Calu3 (cell line): ENCODE data around the gene ZNF444. TPM values are rescaled to one million over a fixed set of nuclear protein-coding genes. Genes with fewer than 3 reads are reported as not detected.
A peak's percentile ranks its signal among the peaks of the same experiment; 100 is the strongest.

Experiments used
- BruUV-seq: library from RNA; stranded (reverse); fragments of 400-500 nt; replicated peaks from 2 replicates; lab custom pipeline; 2021; lab: Mats Ljungman, UMichigan
- CTCF ChIA-PET: fragments of 300-600 bp; sonication (Branson Sonifier 250); formaldehyde crosslinking; loops from one replicate; lab custom pipeline; 2022; ENCODE audit warnings: antibody characterized with exemption; lab: Charles Lee
- DNase-seq: peaks from one replicate; pipeline ENCODE4 v3.0.0; 2022
- H3K27ac Mint-ChIP-seq: one replicate; pipeline ENCODE4 v1.8.0; 2022; ENCODE audit warnings: mixed read lengths; ENCODE audit not compliant: unreplicated experiment
- H3K27me3 Mint-ChIP-seq: one replicate; pipeline ENCODE4 v1.8.0; 2022; ENCODE audit warnings: mixed read lengths; ENCODE audit not compliant: unreplicated experiment
- H3K36me3 Mint-ChIP-seq: one replicate; pipeline ENCODE4 v1.8.0; 2022; ENCODE audit warnings: mild to moderate bottlenecking, moderate library complexity, mixed read lengths; ENCODE audit not compliant: insufficient read depth, unreplicated experiment
- H3K4me1 Mint-ChIP-seq: one replicate; pipeline ENCODE4 v1.8.0; 2022; ENCODE audit warnings: mild to moderate bottlenecking, low read depth, mixed read lengths; ENCODE audit not compliant: unreplicated experiment
- H3K4me3 Mint-ChIP-seq: one replicate; pipeline ENCODE4 v1.8.0; 2022; ENCODE audit warnings: mild to moderate bottlenecking, low read depth, moderate library complexity, mixed read lengths; ENCODE audit not compliant: unreplicated experiment
- H3K9me3 Mint-ChIP-seq: one replicate; pipeline ENCODE4 v1.8.0; 2022; ENCODE audit warnings: low read depth, mixed read lengths; ENCODE audit not compliant: unreplicated experiment
- intact Hi-C: fragments of 100-400 bp; cut with micrococcal nuclease; formaldehyde crosslinking; loops from one replicate; pipeline ENCODE4 v1.10.0; 2022; ENCODE audit not compliant: unreplicated experiment
- total RNA-seq: library from RNA; stranded (reverse); gene quantifications from 2 replicates; pipeline ENCODE4 v1.2.3, GENCODE V29; 2022
- TF ChIP-seq, protein P1 (sequence below): fragments of 200-600 bp; IDR thresholded peaks from one replicate; pipeline ENCODE4 v1.8.0; 2022; ENCODE audit warnings: antibody characterized with exemption; ENCODE audit not compliant: unreplicated experiment

Gene ZNF444
- total RNA-seq, 1 experiment from 2014 or later = 78.6 TPM

DNA sequence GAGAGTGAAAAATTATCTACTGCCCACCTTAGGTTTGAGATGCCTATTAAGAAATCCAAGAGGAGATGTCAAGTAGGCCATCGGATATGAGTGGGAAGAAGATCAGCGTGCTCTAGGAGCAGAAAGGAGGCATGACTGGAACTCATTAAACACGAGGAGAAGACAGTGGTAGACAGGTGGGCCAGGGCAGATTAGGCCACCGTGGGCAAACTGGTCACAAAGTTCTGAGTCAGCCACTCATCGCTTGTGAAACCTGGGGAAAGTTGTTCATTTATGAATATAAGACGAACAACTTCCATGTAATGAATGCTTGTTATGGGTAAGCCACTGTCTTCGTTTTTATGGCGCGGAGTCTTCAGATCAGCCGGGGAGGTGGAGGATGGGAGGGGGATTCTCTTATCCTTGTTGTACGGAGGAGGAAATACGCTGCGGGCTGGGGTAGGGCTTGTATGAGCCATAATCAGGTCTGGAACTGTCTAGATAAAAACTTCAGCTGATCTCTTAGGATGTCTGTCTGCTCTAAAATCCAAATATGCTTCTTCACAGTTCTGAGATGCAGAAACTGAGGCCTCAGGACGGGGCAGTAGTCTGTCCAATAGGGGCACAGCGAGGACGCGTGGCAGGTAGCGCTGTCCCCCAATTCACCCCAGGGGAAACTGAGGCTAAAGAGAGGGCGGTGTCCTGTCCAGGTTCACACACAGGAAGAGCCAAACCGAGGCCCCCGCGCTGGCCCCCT is 1.1 kb upstream of the ZNF444 start:
- intact Hi-C loops = loop anchor here (1.0 to 5.0 kb wide), 2 partner anchors 19 to 48 kb away; partner anchors contain the start of gene ZNF787
- BruUV-seq = TSS peak; percentile 88

DNA sequence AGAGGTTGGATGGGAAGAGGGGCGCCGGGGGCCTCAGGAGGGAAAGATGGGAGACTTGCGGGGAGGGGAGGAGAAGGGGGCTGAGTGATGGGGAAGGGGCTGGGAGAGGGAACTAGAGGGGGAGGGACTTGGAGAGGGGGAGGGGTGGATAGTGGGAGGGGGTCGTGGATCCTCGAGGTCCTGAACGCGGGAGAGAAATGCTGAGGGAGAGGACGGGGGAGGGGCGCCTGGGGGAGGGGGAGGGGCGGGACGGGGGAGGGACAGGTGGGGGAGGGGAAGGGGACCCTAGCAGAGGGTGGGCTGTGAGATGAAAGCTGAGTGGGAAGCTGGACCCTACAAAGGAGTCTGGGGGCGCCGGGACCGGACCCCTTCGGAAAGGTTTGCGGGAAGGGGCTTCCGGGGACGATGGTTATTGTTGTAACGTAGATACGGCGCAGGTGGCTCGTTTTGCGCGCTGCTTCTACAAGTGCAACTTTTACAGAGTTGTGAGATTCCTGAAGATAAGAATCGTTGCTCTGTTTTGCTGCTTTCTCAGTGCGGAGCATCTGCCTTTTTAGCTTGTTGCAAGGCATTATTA is 418 bp downstream of the ZNF444 start:
- DNase-seq = no peak
- H3K4me1 Mint-ChIP-seq = peaks cover 50% of the 10 kb centered on the region
- TF ChIP-seq, protein P1, sequence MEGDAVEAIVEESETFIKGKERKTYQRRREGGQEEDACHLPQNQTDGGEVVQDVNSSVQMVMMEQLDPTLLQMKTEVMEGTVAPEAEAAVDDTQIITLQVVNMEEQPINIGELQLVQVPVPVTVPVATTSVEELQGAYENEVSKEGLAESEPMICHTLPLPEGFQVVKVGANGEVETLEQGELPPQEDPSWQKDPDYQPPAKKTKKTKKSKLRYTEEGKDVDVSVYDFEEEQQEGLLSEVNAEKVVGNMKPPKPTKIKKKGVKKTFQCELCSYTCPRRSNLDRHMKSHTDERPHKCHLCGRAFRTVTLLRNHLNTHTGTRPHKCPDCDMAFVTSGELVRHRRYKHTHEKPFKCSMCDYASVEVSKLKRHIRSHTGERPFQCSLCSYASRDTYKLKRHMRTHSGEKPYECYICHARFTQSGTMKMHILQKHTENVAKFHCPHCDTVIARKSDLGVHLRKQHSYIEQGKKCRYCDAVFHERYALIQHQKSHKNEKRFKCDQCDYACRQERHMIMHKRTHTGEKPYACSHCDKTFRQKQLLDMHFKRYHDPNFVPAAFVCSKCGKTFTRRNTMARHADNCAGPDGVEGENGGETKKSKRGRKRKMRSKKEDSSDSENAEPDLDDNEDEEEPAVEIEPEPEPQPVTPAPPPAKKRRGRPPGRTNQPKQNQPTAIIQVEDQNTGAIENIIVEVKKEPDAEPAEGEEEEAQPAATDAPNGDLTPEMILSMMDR = no peak
- CTCF ChIA-PET = interaction anchor here (0.6 to 1.5 kb wide), 7 partner anchors 11 to 622 kb away, joined by 3 to 7 read pairs (median 5); no protein-coding TSS in a partner anchor
- intact Hi-C loops = loop anchor here (5.0 kb wide), 1 partner anchor 49 kb away; no protein-coding TSS in a partner anchor
- H3K9me3 Mint-ChIP-seq = no peaks in the 10 kb centered on the region
- H3K27ac Mint-ChIP-seq = peak overlapping the region; percentile 89
- H3K4me3 Mint-ChIP-seq = peak overlapping the region; percentile 67
- no peaks in the 10 kb centered on the region for H3K27me3 Mint-ChIP-seq
- peaks cover 44% of the 10 kb centered on the region for H3K36me3 Mint-ChIP-seq
- no TSS peak for BruUV-seq

More for the DNA sequence above, 1.1 kb upstream of the ZNF444 start:
- H3K27ac Mint-ChIP-seq = peak overlapping the region; percentile 66
- TF ChIP-seq, protein P1 = no peak
- H3K4me1 Mint-ChIP-seq = peaks cover 50% of the 10 kb centered on the region
- H3K4me3 Mint-ChIP-seq = peak overlapping the region; percentile 67
- no peak for DNase-seq
- no peaks in the 10 kb centered on the region for H3K9me3 Mint-ChIP-seq
- H3K36me3 Mint-ChIP-seq = peaks cover 40% of the 10 kb centered on the region
- no peaks in the 10 kb centered on the region for H3K27me3 Mint-ChIP-seq
- CTCF ChIA-PET = interaction anchor here (1.0 to 1.5 kb wide), 4 partner anchors 32 to 61 kb away, joined by 3 to 7 read pairs (median 6); no protein-coding TSS in a partner anchor

DNA sequence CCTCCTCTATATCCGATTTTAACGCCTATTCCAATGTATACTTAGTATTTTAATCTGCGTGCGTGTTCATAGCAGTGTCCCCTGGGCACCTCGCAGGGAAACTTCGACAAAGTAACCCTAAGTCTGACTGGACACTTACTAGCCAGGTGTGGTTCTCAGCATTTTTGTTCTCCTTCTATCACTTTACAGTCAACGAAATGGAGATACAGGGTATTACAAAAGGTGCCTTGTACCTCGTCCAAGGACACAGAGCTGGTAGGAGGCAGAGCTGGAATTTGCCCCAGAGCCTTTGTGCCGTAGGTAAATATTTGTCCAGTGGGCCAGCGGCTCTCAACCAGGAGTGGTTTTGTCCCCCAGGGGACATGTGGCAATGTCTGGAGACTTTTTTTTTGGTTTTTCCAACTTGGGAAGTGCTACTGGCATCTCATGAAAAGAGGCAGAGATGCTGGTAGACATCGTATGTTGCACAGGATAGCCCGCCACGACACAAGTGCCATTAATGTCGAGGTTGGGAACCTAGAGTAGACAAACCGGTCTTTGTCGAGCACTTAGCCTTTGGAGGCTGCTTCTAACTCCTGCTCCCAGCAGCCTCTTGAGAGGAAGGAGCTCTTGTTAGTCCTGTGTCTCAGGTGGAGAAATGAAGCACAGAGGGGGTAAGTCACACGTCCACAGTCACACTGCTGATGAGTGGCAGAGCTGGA is 1.1 kb downstream of the ZNF444 start:
- Mint-ChIP-seq H3K4me3 (peak overlapping the region; percentile 67), H3K27ac (peak overlapping the region; percentile 89), H3K27me3 (no peaks in the 10 kb centered on the region), H3K36me3 (peaks cover 50% of the 10 kb centered on the region), H3K4me1 (peaks cover 46% of the 10 kb centered on the region), H3K9me3 (no peaks in the 10 kb centered on the region)
- intact Hi-C loops = loop anchor here (1.0 to 5.0 kb wide), 2 partner anchors 37 to 50 kb away; no protein-coding TSS in a partner anchor
- TF ChIP-seq, protein P1 = no peak
- CTCF ChIA-PET = interaction anchor here (0.6 to 1.4 kb wide), 6 partner anchors 10 to 34 kb away, joined by 3 to 5 read pairs (median 4); partner anchors contain the start of gene ZNF787
- DNase-seq = peak; percentile 62
- TSS peak; percentile 53 for BruUV-seq

DNA sequence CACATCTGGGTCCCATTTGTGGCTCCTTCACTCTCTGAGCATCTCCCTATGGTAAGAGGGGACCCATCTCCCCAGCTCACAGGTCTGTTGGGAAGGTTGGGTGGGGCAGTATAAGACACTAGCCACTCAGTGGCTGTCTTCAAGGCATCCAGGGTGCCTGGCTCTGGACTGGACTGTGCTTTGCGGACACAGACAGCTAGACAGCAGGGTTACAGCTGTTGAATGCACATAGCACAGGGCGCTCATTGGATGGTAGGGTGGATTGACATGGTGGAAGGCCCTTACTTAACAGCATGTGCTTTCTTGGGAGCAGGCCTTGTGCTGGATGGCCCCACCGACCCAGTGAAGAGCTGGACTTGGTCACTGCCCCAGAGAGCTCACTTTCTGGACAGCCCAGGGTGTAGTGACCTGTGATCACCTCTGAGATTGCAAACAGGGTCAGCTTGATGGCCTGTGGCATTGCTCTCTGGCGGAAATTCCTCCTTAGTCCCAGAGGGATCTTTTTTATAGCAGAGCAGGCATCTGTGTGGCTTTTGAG is 1.9 kb downstream of the ZNF444 start:
- CTCF ChIA-PET = interaction anchor here (0.6 to 1.4 kb wide), 5 partner anchors 9 to 29 kb away, joined by 3 to 4 read pairs (median 4); partner anchors contain the start of gene ZNF787
- peak overlapping the region; percentile 67 for H3K4me3 Mint-ChIP-seq
- H3K4me1 Mint-ChIP-seq = peaks cover 39% of the 10 kb centered on the region
- DNase-seq = no peak
- peak overlapping the region; percentile 89 for H3K27ac Mint-ChIP-seq
- intact Hi-C loops = loop anchor here (1.0 to 5.0 kb wide), 2 partner anchors 38 to 51 kb away; no protein-coding TSS in a partner anchor
- H3K27me3 Mint-ChIP-seq = no peaks in the 10 kb centered on the region
- no peaks in the 10 kb centered on the region for H3K9me3 Mint-ChIP-seq
- BruUV-seq = no TSS peak
- peaks cover 57% of the 10 kb centered on the region for H3K36me3 Mint-ChIP-seq
- TF ChIP-seq, protein P1 = no peak
